Breast epithelium (tissue), 4 donors: ENCODE data around the gene PHF21B. TPM values are rescaled to one million over a fixed set of nuclear protein-coding genes. Genes with fewer than 3 reads are reported as not detected.
"Not testable (repeated sequence)": the region's sequence is repeated elsewhere in the genome, so short reads cannot be mapped to it uniquely, and the experiment has no call there.

Source experiments
- DNase-seq, 2 donors: peaks; one replicate each; pipeline ENCODE4 v3.0.0-alpha.2; 2019; ENCODE audit warnings: low spot score in 2 of 2
- H3K27ac ChIP-seq, 2 donors: fragments of 200-600 bp; sonication (generic) in 1 of 2; one replicate each; pipeline ENCODE4 v1.5.1; 2016 to 2019; ENCODE audit warnings: mild to moderate bottlenecking in 1 of 2
- H3K27me3 ChIP-seq, 2 donors: fragments of 200-600 bp; sonication (generic) in 1 of 2; one replicate each; pipeline versions ENCODE4 v1.5.1 to v1.6.0; 2017 to 2019; ENCODE audit warnings: control low read depth in 1 of 2, mild to moderate bottlenecking in 1 of 2
- H3K36me3 ChIP-seq: fragments of 200-600 bp; one replicate; pipeline ENCODE4 v1.5.1; 2019
- H3K4me1 ChIP-seq, 2 donors: fragments of 200-600 bp; sonication (generic); one replicate each; pipeline ENCODE4 v1.5.1; 2016 to 2019; ENCODE audit warnings: control low read depth in 1 of 2
- H3K4me3 ChIP-seq, 3 donors: fragments of 200-600 bp; sonication (generic); 1 replicate in 2 of 3; 2 replicates in 1 of 3; pipeline ENCODE4 v1.5.1; 2016 to 2019; ENCODE audit warnings: mild to moderate bottlenecking in 3 of 3, moderate library complexity in 2 of 3
- H3K9me3 ChIP-seq, 2 donors: fragments of 200-600 bp; sonication (generic) in 1 of 2; one replicate each; pipeline ENCODE4 v1.5.1; 2016 to 2019; ENCODE audit warnings: control low read depth in 1 of 2
- POLR2A ChIP-seq: fragments of 450-650 bp; IDR thresholded peaks from one replicate; pipeline ENCODE4 v1.6.1; 2016; ENCODE audit warnings: antibody characterized with exemption, mild to moderate bottlenecking, moderate library complexity
- POLR2AphosphoS5 ChIP-seq, 3 donors: sonication (generic); formaldehyde crosslinking; IDR thresholded peaks; one replicate each; pipeline ENCODE4 v1.6.1; 2017; ENCODE audit warnings: antibody characterized with exemption in 3 of 3
- intact Hi-C: fragments of 100-400 bp; cut with DNase I; formaldehyde crosslinking; loops from one replicate; pipeline ENCODE4 v1.15.1; 2023; ENCODE audit warnings: low total_unique reads
- total RNA-seq, 3 donors: library from RNA; depleted of rRNA; stranded (reverse); fragments of >200 nt; gene quantifications; one replicate each; pipeline ENCODE4 v1.1.0, GENCODE V29; 2016
- TF ChIP-seq, protein P1 (sequence below), 3 donors: fragments of 450-650 bp; IDR thresholded peaks; one replicate each; pipeline ENCODE4 v1.5.1; 2016 to 2017; ENCODE audit warnings: antibody characterized with exemption in 3 of 3, mild to moderate bottlenecking in 3 of 3, moderate library complexity in 3 of 3

PHF21B gene
- total RNA-seq, 3 donors from 2014 or later, result 3.6 to 4.1 TPM; not detected in 1

GRCh38 chr22:44906248-44906936 is 103.4 kb downstream of the PHF21B start:
- no peak overlapping the region for H3K27ac ChIP-seq
- peak in 1 of 2 donors; percentile 37 for DNase-seq

GRCh38 chr22:44904492-44905152 is 105.2 kb downstream of the PHF21B start:
- intact Hi-C loops, H3K4me3 ChIP-seq, H3K27me3 ChIP-seq, H3K36me3 ChIP-seq, H3K27ac ChIP-seq, H3K4me1 ChIP-seq, DNase-seq: not testable (repeated sequence)
- H3K9me3 ChIP-seq, result peaks cover 26 to 31% of the 10 kb centered on the region in 2 donors

More at GRCh38 chr22:44906248-44906936, 103.4 kb downstream of the PHF21B start:
- no peaks in the 10 kb centered on the region for H3K4me1 ChIP-seq
- H3K4me3 ChIP-seq, result no peak overlapping the region
- no peaks in the 10 kb centered on the region for H3K36me3 ChIP-seq
- no peaks in the 10 kb centered on the region for H3K27me3 ChIP-seq
- TF ChIP-seq POLR2AphosphoS5 (IDR thresholded peaks at IDR 0.05) (no peak), POLR2A (no peak)
- TF ChIP-seq, protein P1, sequence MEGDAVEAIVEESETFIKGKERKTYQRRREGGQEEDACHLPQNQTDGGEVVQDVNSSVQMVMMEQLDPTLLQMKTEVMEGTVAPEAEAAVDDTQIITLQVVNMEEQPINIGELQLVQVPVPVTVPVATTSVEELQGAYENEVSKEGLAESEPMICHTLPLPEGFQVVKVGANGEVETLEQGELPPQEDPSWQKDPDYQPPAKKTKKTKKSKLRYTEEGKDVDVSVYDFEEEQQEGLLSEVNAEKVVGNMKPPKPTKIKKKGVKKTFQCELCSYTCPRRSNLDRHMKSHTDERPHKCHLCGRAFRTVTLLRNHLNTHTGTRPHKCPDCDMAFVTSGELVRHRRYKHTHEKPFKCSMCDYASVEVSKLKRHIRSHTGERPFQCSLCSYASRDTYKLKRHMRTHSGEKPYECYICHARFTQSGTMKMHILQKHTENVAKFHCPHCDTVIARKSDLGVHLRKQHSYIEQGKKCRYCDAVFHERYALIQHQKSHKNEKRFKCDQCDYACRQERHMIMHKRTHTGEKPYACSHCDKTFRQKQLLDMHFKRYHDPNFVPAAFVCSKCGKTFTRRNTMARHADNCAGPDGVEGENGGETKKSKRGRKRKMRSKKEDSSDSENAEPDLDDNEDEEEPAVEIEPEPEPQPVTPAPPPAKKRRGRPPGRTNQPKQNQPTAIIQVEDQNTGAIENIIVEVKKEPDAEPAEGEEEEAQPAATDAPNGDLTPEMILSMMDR (IDR thresholded peaks at IDR 0.05), result no peak
- intact Hi-C loops, result no loop called here
- H3K9me3 ChIP-seq, result peaks cover 12 to 21% of the 10 kb centered on the region in 2 donors

GRCh38 chr22:44903164-44903563 is 106.6 kb downstream of the PHF21B start:
- H3K27ac ChIP-seq, H3K4me3 ChIP-seq, H3K27me3 ChIP-seq, H3K36me3 ChIP-seq, intact Hi-C loops, H3K4me1 ChIP-seq: not testable (repeated sequence)
- H3K9me3 ChIP-seq, result peaks cover 26 to 31% of the 10 kb centered on the region in 2 donors
- peak in 1 of 2 donors; percentile 7 for DNase-seq

DNA sequence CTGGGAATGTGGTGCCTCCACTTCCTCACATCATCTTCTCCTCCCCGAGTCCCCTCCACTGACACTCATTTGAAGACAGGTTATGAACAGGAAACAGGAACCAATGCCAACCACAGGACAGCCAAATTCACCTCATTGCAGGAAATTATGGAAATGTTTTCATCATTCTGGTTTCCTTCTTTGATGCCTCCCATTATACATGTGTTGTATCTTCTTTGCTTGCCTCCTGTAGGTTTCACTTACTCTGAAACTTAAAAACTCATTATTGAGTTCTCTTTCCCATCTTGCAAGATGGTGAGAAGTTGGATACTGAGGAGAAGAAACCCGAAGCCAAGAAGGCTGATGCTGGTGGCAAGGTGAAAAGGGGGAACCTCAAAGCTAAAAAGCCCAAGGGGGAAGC is 108.5 kb downstream of the PHF21B start:
- peak in 1 of 2 donors; percentile 2 for DNase-seq
- Histone ChIP-seq H3K4me3 (no peak overlapping the region), H3K4me1 (no peaks in the 10 kb centered on the region), H3K27ac (no peak overlapping the region), H3K9me3 (peaks cover 26 to 31% of the 10 kb centered on the region in 2 donors), H3K36me3 (no peaks in the 10 kb centered on the region), H3K27me3 (no peaks in the 10 kb centered on the region)
- intact Hi-C loops, result no loop called here
- no peak for TF ChIP-seq POLR2A
- TF ChIP-seq POLR2AphosphoS5 (IDR thresholded peaks at IDR 0.05), result no peak
- TF ChIP-seq, protein P1 (IDR thresholded peaks at IDR 0.05), result no peak

- Histone ChIP-seq H3K4me3 (no peak overlapping the region), H3K27ac (no peak overlapping the region), H3K4me1 (no peaks in the 10 kb centered on the region), H3K27me3 (no peaks in the 10 kb centered on the region), H3K36me3 (no peaks in the 10 kb centered on the region), H3K9me3 (peaks cover 26 to 31% of the 10 kb centered on the region in 2 donors)
- DNase-seq, result peak in 1 of 2 donors; percentile 24
- intact Hi-C loops, result loop anchor here (5.0 kb wide), 1 partner anchor 916 kb away; no protein-coding TSS in a partner anchor
- no peak for TF ChIP-seq POLR2AphosphoS5 (IDR thresholded peaks at IDR 0.05)
- no peak for TF ChIP-seq POLR2A
- TF ChIP-seq, protein P1 (IDR thresholded peaks at IDR 0.05), result no peak
Measured at GRCh38 chr22:44898236-44898635, 111.6 kb downstream of the PHF21B start.
